ENCODE measurements around the gene PRLR. TPM values are rescaled to one million over a fixed set of nuclear protein-coding genes. Genes with fewer than 3 reads are reported as not detected.

PRLR gene
- total and polyA plus RNA-seq, 4 donors: 3.5 to 44.5 (median 14.3) TPM

DNA sequence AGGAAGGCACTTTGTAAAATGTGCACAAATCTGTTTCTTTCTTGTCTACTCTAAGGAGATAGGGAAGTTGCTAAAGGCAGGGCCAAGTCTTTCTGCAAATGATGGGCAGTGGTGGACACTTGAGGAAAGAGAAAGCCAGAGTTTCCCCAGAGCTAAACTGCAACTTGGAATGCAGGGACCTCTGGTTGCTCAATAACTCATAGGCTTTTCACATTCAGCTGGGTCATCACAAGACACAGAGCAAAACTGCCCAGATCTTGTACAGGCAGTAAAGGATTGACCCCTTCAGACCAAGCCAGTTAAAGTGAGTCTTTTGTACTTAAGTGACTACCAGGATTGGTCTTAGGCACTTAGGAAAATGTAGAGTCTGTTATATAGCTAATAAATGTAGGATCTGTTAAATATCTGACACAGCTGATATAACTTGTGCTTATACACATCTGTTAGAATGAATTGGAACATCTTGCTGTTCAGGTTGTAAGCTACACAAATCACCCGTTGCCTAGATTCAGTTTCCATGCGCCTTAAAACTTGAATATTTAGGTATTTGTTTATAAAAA, 169.0 kb downstream of the PRLR start:
- TF ChIP-seq HNF4G (IDR thresholded peaks at IDR 0.05) (no peak), RXRA (IDR thresholded peaks at IDR 0.05) (peak in 1 of 2 donors; percentile 41), RAD21 (IDR thresholded peaks at IDR 0.05) (no peak), HNF4A (conservative IDR thresholded peaks at IDR 0.05) (peak; percentile 24 to 25), GABPA (IDR thresholded peaks at IDR 0.05 in 1 of 2, conservative IDR thresholded peaks at IDR 0.05 in 1 of 2) (no peak)
- Histone ChIP-seq H3K4me3 (ENCODE audit: low read depth in 1 of 3, low read length in 3 of 3) (no peak overlapping the region), H3K9me3 (ENCODE audit: control insufficient read depth in 4 of 4, low read length in 3 of 4) (no peaks in the 10 kb centered on the region), H3K27ac (ENCODE audit: low read depth in 1 of 2, low read length in 2 of 2) (no peak overlapping the region), H3K4me1 (ENCODE audit: control insufficient read depth in 4 of 4, insufficient read depth in 4 of 4, low read length in 3 of 4) (peaks cover 8 to 54% (median 45%) of the 10 kb centered on the region in 4 donors), H3K27me3 (ENCODE audit: control insufficient read depth in 4 of 4, insufficient read depth in 4 of 4, low read length in 3 of 4) (no peaks in the 10 kb centered on the region), H3K36me3 (ENCODE audit: control insufficient read depth in 4 of 4, insufficient read depth in 3 of 4, low read depth in 1 of 4, low read length in 3 of 4) (peaks cover 0 to 2% (median 0%) of the 10 kb centered on the region in 4 donors), H3K9ac (ENCODE audit: low read depth in 1 of 2, low read length in 2 of 2) (no peak overlapping the region)
- WGBS: 82% methylated on average over 2 of the region's 2 CpGs
- no peak for DNase-seq (ENCODE audit: low spot score)

DNA sequence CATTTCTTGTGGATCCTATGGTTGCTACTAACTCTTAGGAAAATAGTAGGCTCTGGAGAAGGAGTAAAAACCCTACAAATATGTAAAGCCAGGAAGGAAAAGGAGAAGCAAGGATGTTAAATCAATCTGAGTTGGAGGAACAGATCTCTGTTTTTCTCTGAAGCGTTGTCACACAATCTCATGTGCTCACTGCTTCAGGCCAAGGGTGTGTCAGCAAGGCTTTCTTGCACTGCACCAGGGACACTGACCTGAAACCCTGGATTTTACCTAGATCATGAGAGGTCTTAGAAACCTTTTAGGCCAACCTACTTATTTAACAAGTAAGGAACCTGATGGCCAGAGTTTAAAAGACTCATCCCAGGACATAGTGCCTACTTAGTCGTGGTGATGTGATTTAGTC, 170.1 kb downstream of the PRLR start:
- DNase-seq (ENCODE audit: low spot score): no peak
- no peak overlapping the region for H3K4me3 ChIP-seq (ENCODE audit: low read depth in 1 of 3, low read length in 3 of 3)
- no peak for TF ChIP-seq NR2F2 (IDR thresholded peaks at IDR 0.05)
- TF ChIP-seq HNF4A (conservative IDR thresholded peaks at IDR 0.05): no peak
- TF ChIP-seq ZBTB33 (IDR thresholded peaks at IDR 0.05): no peak
- no peaks in the 10 kb centered on the region for H3K27me3 ChIP-seq (ENCODE audit: control insufficient read depth in 4 of 4, insufficient read depth in 4 of 4, low read length in 3 of 4)
- no peak overlapping the region for H3K9ac ChIP-seq (ENCODE audit: low read depth in 1 of 2, low read length in 2 of 2)
- peaks cover 8 to 49% (median 45%) of the 10 kb centered on the region in 4 donors for H3K4me1 ChIP-seq (ENCODE audit: control insufficient read depth in 4 of 4, insufficient read depth in 4 of 4, low read length in 3 of 4)
- no peaks in the 10 kb centered on the region for H3K9me3 ChIP-seq (ENCODE audit: control insufficient read depth in 4 of 4, low read length in 3 of 4)
- H3K36me3 ChIP-seq (ENCODE audit: control insufficient read depth in 4 of 4, insufficient read depth in 3 of 4, low read depth in 1 of 4, low read length in 3 of 4): peaks cover 0 to 2% (median 0%) of the 10 kb centered on the region in 4 donors
- H3K27ac ChIP-seq (ENCODE audit: low read depth in 1 of 2, low read length in 2 of 2): no peak overlapping the region
- WGBS: 73% methylated on average over 2 of the region's 2 CpGs

DNA sequence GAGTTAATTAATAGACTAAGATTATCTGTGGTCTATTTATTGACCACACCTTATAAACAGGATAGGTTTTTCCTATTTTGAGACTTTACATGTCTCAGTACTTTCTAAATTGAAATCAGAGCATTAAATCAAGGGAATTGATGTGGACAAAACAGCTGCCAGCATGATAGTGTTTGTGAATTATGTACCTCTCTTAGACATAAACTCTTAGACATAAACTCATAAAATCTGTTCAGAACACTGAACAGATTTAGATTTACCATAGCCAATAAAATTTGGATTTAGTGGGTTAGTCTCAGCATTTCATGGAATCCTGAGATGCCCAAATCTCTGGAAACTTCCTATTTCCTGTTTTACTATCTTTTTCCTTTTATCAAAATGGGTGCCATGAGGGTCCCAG, 171.0 kb downstream of the PRLR start:
- Histone ChIP-seq H3K4me1 (ENCODE audit: control insufficient read depth in 4 of 4, insufficient read depth in 4 of 4, low read length in 3 of 4) (peaks cover 8 to 41% (median 37%) of the 10 kb centered on the region in 4 donors), H3K9me3 (ENCODE audit: control insufficient read depth in 4 of 4, low read length in 3 of 4) (no peaks in the 10 kb centered on the region), H3K36me3 (ENCODE audit: control insufficient read depth in 4 of 4, insufficient read depth in 3 of 4, low read depth in 1 of 4, low read length in 3 of 4) (peaks cover 0 to 2% (median 0%) of the 10 kb centered on the region in 4 donors), H3K4me3 (ENCODE audit: low read depth in 1 of 3, low read length in 3 of 3) (no peak overlapping the region), H3K27me3 (ENCODE audit: control insufficient read depth in 4 of 4, insufficient read depth in 4 of 4, low read length in 3 of 4) (no peaks in the 10 kb centered on the region), H3K27ac (ENCODE audit: low read depth in 1 of 2, low read length in 2 of 2) (no peak overlapping the region), H3K9ac (ENCODE audit: low read depth in 1 of 2, low read length in 2 of 2) (no peak overlapping the region)
- TF ChIP-seq HNF4A (conservative IDR thresholded peaks at IDR 0.05) (no peak), GABPA (IDR thresholded peaks at IDR 0.05 in 1 of 2, conservative IDR thresholded peaks at IDR 0.05 in 1 of 2) (no peak), TAF1 (conservative IDR thresholded peaks at IDR 0.05) (no peak), SP1 (IDR thresholded peaks at IDR 0.05) (no peak), FOXA2 (IDR thresholded peaks at IDR 0.05) (no peak), CTCF (IDR thresholded peaks at IDR 0.05; ENCODE audit: low read depth, low read length, missing input control) (no peak), HNF4G (IDR thresholded peaks at IDR 0.05) (no peak), FOXA1 (IDR thresholded peaks at IDR 0.05) (no peak), EGR1 (IDR thresholded peaks at IDR 0.05; ENCODE audit: low read depth in 2 of 2) (no peak), ZBTB33 (IDR thresholded peaks at IDR 0.05) (no peak), RAD21 (IDR thresholded peaks at IDR 0.05) (no peak), NR2F2 (IDR thresholded peaks at IDR 0.05) (no peak), YY1 (IDR thresholded peaks at IDR 0.05) (no peak), MAX (IDR thresholded peaks at IDR 0.05) (no peak), JUND (IDR thresholded peaks at IDR 0.05) (no peak), RXRA (IDR thresholded peaks at IDR 0.05) (no peak)
- TF ChIP-seq, protein P1, sequence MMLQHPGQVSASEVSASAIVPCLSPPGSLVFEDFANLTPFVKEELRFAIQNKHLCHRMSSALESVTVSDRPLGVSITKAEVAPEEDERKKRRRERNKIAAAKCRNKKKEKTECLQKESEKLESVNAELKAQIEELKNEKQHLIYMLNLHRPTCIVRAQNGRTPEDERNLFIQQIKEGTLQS (IDR thresholded peaks at IDR 0.05): no peak
- TF ChIP-seq, protein P2, sequence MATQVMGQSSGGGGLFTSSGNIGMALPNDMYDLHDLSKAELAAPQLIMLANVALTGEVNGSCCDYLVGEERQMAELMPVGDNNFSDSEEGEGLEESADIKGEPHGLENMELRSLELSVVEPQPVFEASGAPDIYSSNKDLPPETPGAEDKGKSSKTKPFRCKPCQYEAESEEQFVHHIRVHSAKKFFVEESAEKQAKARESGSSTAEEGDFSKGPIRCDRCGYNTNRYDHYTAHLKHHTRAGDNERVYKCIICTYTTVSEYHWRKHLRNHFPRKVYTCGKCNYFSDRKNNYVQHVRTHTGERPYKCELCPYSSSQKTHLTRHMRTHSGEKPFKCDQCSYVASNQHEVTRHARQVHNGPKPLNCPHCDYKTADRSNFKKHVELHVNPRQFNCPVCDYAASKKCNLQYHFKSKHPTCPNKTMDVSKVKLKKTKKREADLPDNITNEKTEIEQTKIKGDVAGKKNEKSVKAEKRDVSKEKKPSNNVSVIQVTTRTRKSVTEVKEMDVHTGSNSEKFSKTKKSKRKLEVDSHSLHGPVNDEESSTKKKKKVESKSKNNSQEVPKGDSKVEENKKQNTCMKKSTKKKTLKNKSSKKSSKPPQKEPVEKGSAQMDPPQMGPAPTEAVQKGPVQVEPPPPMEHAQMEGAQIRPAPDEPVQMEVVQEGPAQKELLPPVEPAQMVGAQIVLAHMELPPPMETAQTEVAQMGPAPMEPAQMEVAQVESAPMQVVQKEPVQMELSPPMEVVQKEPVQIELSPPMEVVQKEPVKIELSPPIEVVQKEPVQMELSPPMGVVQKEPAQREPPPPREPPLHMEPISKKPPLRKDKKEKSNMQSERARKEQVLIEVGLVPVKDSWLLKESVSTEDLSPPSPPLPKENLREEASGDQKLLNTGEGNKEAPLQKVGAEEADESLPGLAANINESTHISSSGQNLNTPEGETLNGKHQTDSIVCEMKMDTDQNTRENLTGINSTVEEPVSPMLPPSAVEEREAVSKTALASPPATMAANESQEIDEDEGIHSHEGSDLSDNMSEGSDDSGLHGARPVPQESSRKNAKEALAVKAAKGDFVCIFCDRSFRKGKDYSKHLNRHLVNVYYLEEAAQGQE (IDR thresholded peaks at IDR 0.05): no peak
- no peak for DNase-seq (ENCODE audit: low spot score)

All from liver (tissue), 9 donors.